Upper lobe of right lung (tissue), 1 donor: ENCODE measurements around the gene SPINK6. TPM values are rescaled to one million over a fixed set of nuclear protein-coding genes. Genes with fewer than 3 reads are reported as not detected.

Experiments used
- ATAC-seq: fragments of 200-7000 bp; cut with Tn5 transposase; one replicate; pipeline ENCODE4 v1.9.1; 2020; ENCODE audit warnings: mild to moderate bottlenecking, moderate library complexity
- DNase-seq: peaks from one replicate; pipeline ENCODE4 v3.0.0-alpha.2; 2020
- H3K27ac ChIP-seq: fragments of 200-600 bp; one replicate; pipeline ENCODE4 v1.8.0; 2022
- H3K27me3 ChIP-seq: fragments of 200-600 bp; one replicate; pipeline ENCODE4 v1.8.0; 2022; ENCODE audit warnings: mild to moderate bottlenecking
- H3K36me3 ChIP-seq: fragments of 200-600 bp; one replicate; pipeline ENCODE4 v1.8.0; 2022
- H3K4me1 ChIP-seq: fragments of 200-600 bp; one replicate; pipeline ENCODE4 v1.8.0; 2022
- H3K4me3 ChIP-seq: fragments of 200-600 bp; one replicate; pipeline ENCODE4 v1.8.0; 2022; ENCODE audit warnings: mild to moderate bottlenecking
- H3K9me3 ChIP-seq: fragments of 200-600 bp; one replicate; pipeline ENCODE4 v1.8.0; 2022
- intact Hi-C: fragments of 100-400 bp; cut with DNase I; formaldehyde crosslinking; loops from one replicate; pipeline ENCODE4 v1.11.0; 2022
- total RNA-seq: library from RNA; stranded (reverse); fragmentation: NEBNext Ultra II Directional; extraction: Animal tissue kit (Norgen Biotek cat#: 25700); gene quantifications from one replicate; pipeline ENCODE4 v1.2.1, GENCODE V29; 2021
- TF ChIP-seq, protein P1 (sequence below): fragments of 200-600 bp; IDR thresholded peaks from one replicate; pipeline ENCODE4 v1.8.0; 2022; ENCODE audit warnings: antibody characterized with exemption
- donor health status: DM: no; HTN: yes; CAD: no; lungs with severe emphysema.

Gene SPINK6
- total RNA-seq, 1 donor from 2014 or later, result not detected

DNA sequence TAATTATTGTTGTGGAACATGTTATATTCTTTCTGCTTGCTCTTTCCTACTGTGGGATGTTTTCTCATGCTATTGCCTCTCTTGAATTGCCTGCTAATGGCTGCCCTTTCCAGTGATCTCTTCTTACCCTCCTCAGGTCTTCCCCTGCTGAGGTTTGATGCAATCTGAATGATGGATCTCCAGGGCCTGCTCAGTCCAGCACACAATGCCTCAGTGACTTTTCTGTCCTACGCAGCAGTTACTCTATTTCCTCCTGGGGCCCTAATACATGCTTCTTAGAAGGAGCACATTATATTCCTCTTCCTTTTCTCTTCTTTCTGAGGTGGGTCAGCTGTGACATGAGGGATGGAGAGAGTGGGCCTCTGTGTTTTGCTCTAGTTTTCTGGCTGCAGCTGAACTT is 34.6 kb upstream of the SPINK6 start, which contains the start of gene SPINK14:
TSS of gene SPINK14 (plus strand) at position 301 of the 400 bp plus-strand sequence. CDS start 1,187 bp downstream, outside the sequence.
- ATAC-seq (no peak), DNase-seq (no peak)
- intact Hi-C loops, result no loop called here
- no peaks in the 10 kb centered on the region for H3K4me1 ChIP-seq
- H3K27me3 ChIP-seq, result no peaks in the 10 kb centered on the region
- H3K9me3 ChIP-seq, result no peaks in the 10 kb centered on the region
- no peak within 1 kb of the TSS for H3K27ac ChIP-seq
- TF ChIP-seq, protein P1, sequence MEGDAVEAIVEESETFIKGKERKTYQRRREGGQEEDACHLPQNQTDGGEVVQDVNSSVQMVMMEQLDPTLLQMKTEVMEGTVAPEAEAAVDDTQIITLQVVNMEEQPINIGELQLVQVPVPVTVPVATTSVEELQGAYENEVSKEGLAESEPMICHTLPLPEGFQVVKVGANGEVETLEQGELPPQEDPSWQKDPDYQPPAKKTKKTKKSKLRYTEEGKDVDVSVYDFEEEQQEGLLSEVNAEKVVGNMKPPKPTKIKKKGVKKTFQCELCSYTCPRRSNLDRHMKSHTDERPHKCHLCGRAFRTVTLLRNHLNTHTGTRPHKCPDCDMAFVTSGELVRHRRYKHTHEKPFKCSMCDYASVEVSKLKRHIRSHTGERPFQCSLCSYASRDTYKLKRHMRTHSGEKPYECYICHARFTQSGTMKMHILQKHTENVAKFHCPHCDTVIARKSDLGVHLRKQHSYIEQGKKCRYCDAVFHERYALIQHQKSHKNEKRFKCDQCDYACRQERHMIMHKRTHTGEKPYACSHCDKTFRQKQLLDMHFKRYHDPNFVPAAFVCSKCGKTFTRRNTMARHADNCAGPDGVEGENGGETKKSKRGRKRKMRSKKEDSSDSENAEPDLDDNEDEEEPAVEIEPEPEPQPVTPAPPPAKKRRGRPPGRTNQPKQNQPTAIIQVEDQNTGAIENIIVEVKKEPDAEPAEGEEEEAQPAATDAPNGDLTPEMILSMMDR, result no peak
- no peak within 1 kb of the TSS for H3K4me3 ChIP-seq
- no peaks in the 10 kb centered on the region for H3K36me3 ChIP-seq

DNA sequence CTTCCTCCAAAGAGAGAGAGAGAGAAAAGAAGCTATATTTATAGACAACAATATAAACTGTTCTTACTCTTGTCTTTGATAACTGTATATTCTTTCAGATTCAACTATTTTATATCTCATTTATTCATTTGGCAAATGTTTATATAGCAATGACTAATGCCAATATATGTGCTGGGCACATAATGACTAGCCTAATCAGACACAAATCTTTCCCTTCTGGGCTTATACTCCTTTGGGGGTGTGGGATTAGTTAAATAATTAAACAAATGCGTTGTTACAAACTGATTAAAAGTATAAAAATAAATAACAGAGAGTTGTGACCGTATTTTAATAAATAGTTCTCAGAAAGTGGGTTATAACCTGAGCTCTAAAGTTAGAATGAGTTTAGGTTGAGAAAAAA is 30.5 kb upstream of the SPINK6 start:
- no peak overlapping the region for H3K27ac ChIP-seq
- H3K27me3 ChIP-seq, result no peaks in the 10 kb centered on the region
- no peaks in the 10 kb centered on the region for H3K4me1 ChIP-seq
- no peak for ATAC-seq
- no peak overlapping the region for H3K4me3 ChIP-seq
- H3K36me3 ChIP-seq, result no peaks in the 10 kb centered on the region
- no peaks in the 10 kb centered on the region for H3K9me3 ChIP-seq
- TF ChIP-seq, protein P1, result no peak
- DNase-seq, result no peak
- intact Hi-C loops, result no loop called here

DNA sequence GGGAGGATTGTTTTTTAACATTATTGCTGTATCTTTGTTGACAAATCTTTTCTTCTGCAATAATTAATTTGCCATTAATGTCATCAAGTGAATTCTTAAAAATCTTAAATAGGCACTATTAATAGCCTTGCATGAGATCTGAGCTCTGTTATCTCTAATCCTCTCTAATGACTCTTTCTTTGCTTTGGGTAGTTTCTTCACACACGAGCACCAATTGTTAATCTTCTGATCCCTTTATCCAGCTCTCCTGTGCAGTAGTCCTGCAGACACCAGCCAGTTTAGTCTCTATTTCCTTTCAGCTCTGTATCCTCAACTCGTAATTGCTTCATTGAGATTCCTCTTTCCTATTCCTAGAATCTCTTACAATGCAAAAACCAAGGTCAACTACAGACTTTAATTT is 26.4 kb upstream of the SPINK6 start:
- H3K27me3 ChIP-seq, result no peaks in the 10 kb centered on the region
- TF ChIP-seq, protein P1, result no peak
- H3K27ac ChIP-seq, result no peak overlapping the region
- DNase-seq (no peak), ATAC-seq (no peak)
- intact Hi-C loops, result no loop called here
- H3K4me3 ChIP-seq, result no peak overlapping the region
- H3K4me1 ChIP-seq, result no peaks in the 10 kb centered on the region
- H3K36me3 ChIP-seq, result no peaks in the 10 kb centered on the region
- H3K9me3 ChIP-seq, result no peaks in the 10 kb centered on the region

DNA sequence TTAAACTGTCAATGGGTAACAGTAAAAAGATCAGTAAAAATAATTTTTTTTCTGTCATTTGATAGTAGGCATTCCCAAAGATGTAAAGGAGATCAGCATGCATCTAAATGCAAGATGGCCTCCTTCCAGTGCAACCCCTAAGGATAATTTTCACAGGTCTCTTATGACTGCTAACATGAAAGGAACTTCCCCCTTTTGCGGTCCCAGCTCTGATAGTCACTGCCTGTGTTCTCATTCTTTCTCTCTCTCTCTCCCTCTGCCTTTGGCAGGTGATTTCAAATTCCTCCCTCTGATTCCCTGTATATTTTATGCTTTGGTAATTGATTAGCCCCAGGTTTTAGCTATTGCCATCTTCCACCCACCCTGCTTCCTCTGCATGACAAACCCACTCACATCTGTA is 25.6 kb upstream of the SPINK6 start:
- Histone ChIP-seq H3K4me1 (no peaks in the 10 kb centered on the region), H3K9me3 (no peaks in the 10 kb centered on the region), H3K27ac (no peak overlapping the region), H3K4me3 (no peak overlapping the region), H3K27me3 (no peaks in the 10 kb centered on the region), H3K36me3 (no peaks in the 10 kb centered on the region)
- no peak for DNase-seq
- no peak for ATAC-seq
- TF ChIP-seq, protein P1, result no peak
- intact Hi-C loops, result no loop called here

DNA sequence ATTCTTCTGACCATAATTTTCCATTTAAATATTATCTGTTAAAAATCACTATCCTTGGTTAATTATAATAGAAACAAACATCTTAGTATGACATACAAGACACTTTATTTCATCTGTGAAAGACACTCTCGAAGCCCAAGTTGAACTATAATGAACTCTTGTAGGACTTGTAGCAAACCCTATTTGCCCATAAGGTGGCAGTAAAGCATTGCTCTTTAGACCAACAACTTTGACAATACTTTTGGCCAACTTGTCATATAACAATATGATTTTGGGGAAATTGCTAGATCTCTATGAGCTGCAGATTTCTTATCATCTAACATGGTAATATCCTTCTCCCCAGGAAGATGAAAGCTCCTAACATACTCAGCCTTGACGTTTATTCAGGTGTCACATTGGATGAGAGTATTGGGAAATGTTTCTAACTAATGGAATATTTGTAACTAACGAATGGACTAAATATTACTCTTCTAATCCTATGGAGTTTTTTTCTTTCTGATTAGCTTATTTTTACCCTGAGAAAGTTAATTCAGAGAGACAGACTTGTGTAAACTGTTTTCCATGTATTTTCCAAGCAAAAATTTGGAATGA is 23.5 kb upstream of the SPINK6 start:
- no peaks in the 10 kb centered on the region for H3K27me3 ChIP-seq
- H3K27ac ChIP-seq, result no peak overlapping the region
- intact Hi-C loops, result no loop called here
- no peaks in the 10 kb centered on the region for H3K9me3 ChIP-seq
- no peaks in the 10 kb centered on the region for H3K36me3 ChIP-seq
- DNase-seq (no peak), ATAC-seq (peak; percentile 89)
- H3K4me3 ChIP-seq, result no peak overlapping the region
- no peaks in the 10 kb centered on the region for H3K4me1 ChIP-seq
- TF ChIP-seq, protein P1, result peak; percentile 71
